Endometrial microvascular endothelial cells (primary cell): Measurements from ENCODE around the gene EGLN2. TPM values are rescaled to one million over a fixed set of nuclear protein-coding genes. Genes with fewer than 3 reads are reported as not detected.
"Not testable (repeated sequence)": the region's sequence is repeated elsewhere in the genome, so short reads cannot be mapped to it uniquely, and the experiment has no call there.

Experiments
- in situ Hi-C: cut with HindIII; loops from 2 replicates; pipeline ENCODE4 v1.10.0; 2017; ENCODE audit warnings: low sequenced_read_pairs, low pct_unique_long_range_greater_than_20kb; ENCODE audit errors: inconsistent ontology term
- total RNA-seq: library from RNA; depleted of rRNA; stranded (reverse); fragments of >200 nt; gene quantifications from one replicate; pipeline ENCODE4 v1.2.3, GENCODE V29; 2015; ENCODE audit errors: inconsistent ontology term

Gene EGLN2
- total RNA-seq, 1 donor from 2014 or later: 121 TPM

GRCh38 chr19:40831502-40832430, 32.8 kb downstream of the EGLN2 start:
- in situ Hi-C loops: no loop called here

- in situ Hi-C loops: not testable (repeated sequence)
These were observed 33.4 kb downstream of the EGLN2 start for GRCh38 chr19:40832431-40832790.

GRCh38 chr19:40833728-40834533, 34.9 kb downstream of the EGLN2 start:
- in situ Hi-C loops: not testable (repeated sequence)

- in situ Hi-C loops: no loop called here
These were observed 37.9 kb downstream of the EGLN2 start for GRCh38 chr19:40836754-40837429.

- in situ Hi-C loops: not testable (repeated sequence)
These were observed 39.5 kb downstream of the EGLN2 start for GRCh38 chr19:40838477-40838876.

GRCh38 chr19:40842012-40842411, 43.0 kb downstream of the EGLN2 start:
- in situ Hi-C loops: not testable (repeated sequence)

GRCh38 chr19:40842997-40843652, 44.1 kb downstream of the EGLN2 start:
- in situ Hi-C loops: not testable (repeated sequence)

- in situ Hi-C loops: not testable (repeated sequence)
These were observed 44.7 kb downstream of the EGLN2 start for GRCh38 chr19:40843653-40844052.

GRCh38 chr19:40846722-40847121, 47.7 kb downstream of the EGLN2 start:
- in situ Hi-C loops: not testable (repeated sequence)

GRCh38 chr19:40850277-40850676, 51.3 kb downstream of the EGLN2 start, which contains the start of gene CYP2A6:
CYP2A6 (minus strand) TSS chr19:40850447; CDS start chr19:40850426, 21 bp downstream.
- in situ Hi-C loops: not testable (repeated sequence)

- in situ Hi-C loops: not testable (repeated sequence)
These were observed 53.6 kb downstream of the EGLN2 start for GRCh38 chr19:40852467-40853152.

Other genes with a start within 250 kb of the EGLN2 start
- 107 TPM for gene SHKBP1, start 222.3 kb upstream of the EGLN2 start, total RNA-seq
- gene LTBP4, start 197.8 kb upstream of the EGLN2 start, total RNA-seq: 11.6 TPM
- 33.1 TPM for gene NUMBL, start 108.5 kb upstream of the EGLN2 start, total RNA-seq
- gene COQ8B, start 82.3 kb upstream of the EGLN2 start, total RNA-seq: 26.2 TPM
- 20.5 TPM for gene ITPKC, start 82.1 kb upstream of the EGLN2 start, total RNA-seq
- 2.0 TPM for gene ACTMAP, start 48.7 kb upstream of the EGLN2 start, total RNA-seq
- gene SNRPA, start 48.0 kb upstream of the EGLN2 start, total RNA-seq: 80.3 TPM
- not detected for gene MIA, start 23.7 kb upstream of the EGLN2 start, total RNA-seq
- 30.0 TPM for gene RAB4B, start 20.9 kb upstream of the EGLN2 start, total RNA-seq
- gene CYP2A6, start 51.3 kb downstream of the EGLN2 start, total RNA-seq: not detected
- gene CYP2A7, start 83.0 kb downstream of the EGLN2 start, total RNA-seq: not detected
- gene CYP2B6, start 192.1 kb downstream of the EGLN2 start, total RNA-seq: not detected